Common myeloid progenitor, CD34-positive (primary cell): Measurements from ENCODE around the gene ARF5.

Source experiments
- CTCF ChIA-PET: fragments of 350-600 bp; sonication (Branson Sonifier 250); formaldehyde crosslinking; loops from one replicate; lab custom pipeline; 2021; ENCODE audit warnings: antibody characterized with exemption; lab: Charles Lee
- POLR2A ChIA-PET: fragments of 350-600 bp; sonication (Branson Sonifier 250); formaldehyde crosslinking; loops from one replicate; lab custom pipeline; 2021; ENCODE audit warnings: antibody characterized with exemption; lab: Charles Lee
- DNase-seq, 3 donors: peaks; one replicate each; pipeline versions ENCODE4 v3.0.0 to v3.0.0-alpha.2; 2013
- H3K27ac ChIP-seq, 2 experiments: 1 replicate in 1 of 2; 2 replicates in 1 of 2; pipeline ENCODE4 v1.7.0; 2013; ENCODE audit warnings: inconsistent platforms in 2 of 2, low read length in 2 of 2, mild to moderate bottlenecking in 2 of 2, low read depth in 1 of 2, moderate library complexity in 1 of 2; ENCODE audit not compliant: severe bottlenecking in 2 of 2, insufficient read depth in 1 of 2, poor library complexity in 1 of 2
- H3K27me3 ChIP-seq, 5 experiments: replicated peaks in 2 of 5; 1 replicate in 3 of 5; 2 replicates in 2 of 5; pipeline versions ENCODE4 v1.6.1 to v1.7.0; 2013; ENCODE audit warnings: low read length in 4 of 5, mild to moderate bottlenecking in 2 of 5, moderate library complexity in 2 of 5, inconsistent platforms in 1 of 5; ENCODE audit not compliant: insufficient read depth in 5 of 5, control insufficient read depth in 4 of 5
- H3K36me3 ChIP-seq, 4 experiments: 1 replicate in 2 of 4; 2 replicates in 2 of 4; pipeline versions ENCODE4 v1.6.1 to v1.7.0; 2013; ENCODE audit warnings: low read length in 3 of 4, control low read depth in 1 of 4, mild to moderate bottlenecking in 1 of 4; ENCODE audit not compliant: control insufficient read depth in 4 of 4, insufficient read depth in 4 of 4
- H3K4me1 ChIP-seq, 4 experiments: 1 replicate in 3 of 4; 2 replicates in 1 of 4; pipeline versions ENCODE4 v1.6.1 to v1.7.1; 2013; ENCODE audit warnings: low read length in 3 of 4, mild to moderate bottlenecking in 3 of 4, control low read depth in 1 of 4, inconsistent platforms in 1 of 4, moderate library complexity in 1 of 4; ENCODE audit not compliant: control insufficient read depth in 4 of 4, insufficient read depth in 4 of 4; ENCODE audit errors: control extremely low read depth in 1 of 4
- H3K4me3 ChIP-seq, 7 experiments: 1 replicate in 4 of 7; 2 replicates in 3 of 7; pipeline versions ENCODE4 v1.5.1 to v1.7.0; 2013; ENCODE audit warnings: mild to moderate bottlenecking in 7 of 7, low read length in 6 of 7, moderate library complexity in 6 of 7, inconsistent platforms in 2 of 7, low read depth in 2 of 7, control low read depth in 1 of 7; ENCODE audit not compliant: insufficient read depth in 4 of 7, control insufficient read depth in 1 of 7; ENCODE audit errors: extremely low read depth in 1 of 7
- H3K9me3 ChIP-seq, 5 experiments: 1 replicate in 4 of 5; 2 replicates in 1 of 5; pipeline versions ENCODE4 v1.6.1 to v1.7.1; 2013; ENCODE audit warnings: low read length in 4 of 5, mild to moderate bottlenecking in 2 of 5, inconsistent platforms in 1 of 5, low read depth in 1 of 5, moderate library complexity in 1 of 5; ENCODE audit not compliant: control insufficient read depth in 4 of 5, insufficient read depth in 2 of 5; ENCODE audit errors: control extremely low read depth in 1 of 5
- WGBS: methylation state at CpG from one replicate; pipeline ENCODE4 v1.1.5; 2013; ENCODE audit not compliant: insufficient coverage; 5-methylcytosine and 5-hydroxymethylcytosine counted together

The ARF5 gene

DNA sequence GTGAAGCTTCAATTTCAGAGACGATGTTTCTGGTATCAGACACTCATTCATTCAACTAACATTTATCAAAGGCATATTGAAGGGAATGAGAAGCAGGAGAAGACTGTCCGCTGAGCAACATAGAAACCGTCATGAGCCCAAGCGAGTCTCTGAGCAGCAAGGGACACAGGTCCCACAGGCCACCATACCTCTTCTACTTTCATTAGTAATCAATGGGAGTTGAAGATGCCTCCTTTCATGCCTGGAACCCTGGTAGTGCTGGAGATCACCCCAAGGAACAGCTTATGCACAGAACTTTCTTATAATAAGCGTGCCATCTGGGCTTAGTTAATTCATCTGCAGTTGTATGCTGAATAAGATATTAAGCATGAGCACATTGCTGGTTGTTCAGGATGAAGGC, 28.5 kb downstream of the ARF5 start:
- Histone ChIP-seq H3K9me3 (no peaks in the 10 kb centered on the region), H3K4me3 (no peak overlapping the region), H3K27me3 (peaks cover 5 to 74% (median 32%) of the 10 kb centered on the region in 5 experiments), H3K36me3 (no peaks in the 10 kb centered on the region), H3K4me1 (no peaks in the 10 kb centered on the region), H3K27ac (no peak overlapping the region)
- ChIA-PET POLR2A (no interaction called here), CTCF (interaction anchor here (0.8 kb wide), 1 partner anchor 13 kb away, joined by 3 read pairs; no protein-coding TSS in a partner anchor)
- WGBS: no CpG with 5 or more reads among the region's 5 CpGs
- no peak for DNase-seq

DNA sequence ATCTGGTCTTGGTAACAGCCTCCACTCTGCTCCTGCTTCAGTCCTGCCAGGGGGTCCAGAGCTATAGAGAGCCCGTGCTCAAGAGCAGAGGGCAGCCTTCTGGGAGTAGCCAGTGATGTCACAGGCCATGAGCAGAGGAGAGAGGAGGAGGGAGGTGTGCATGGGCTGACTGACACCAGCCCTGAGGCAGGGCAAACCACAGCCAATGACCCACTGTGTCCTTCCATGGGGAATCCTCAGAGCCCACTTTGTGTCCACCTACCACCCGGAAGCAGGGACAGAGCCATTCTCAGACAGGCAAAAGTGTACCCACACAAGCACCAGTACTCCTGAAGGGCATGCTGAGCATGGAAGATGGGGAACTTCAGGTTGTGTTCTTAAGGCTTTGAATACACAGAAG, 29.8 kb downstream of the ARF5 start, which contains the start of gene PAX4:
Gene PAX4 (minus strand): TSS at position 101 of the 400 bp plus-strand sequence. CDS start 2,214 bp downstream, outside the sequence.
- ChIA-PET CTCF (no interaction called here), POLR2A (no interaction called here)
- no peaks in the 10 kb centered on the region for H3K9me3 ChIP-seq
- DNase-seq: no peak
- no peak within 1 kb of the TSS for H3K27ac ChIP-seq
- H3K36me3 ChIP-seq: no peaks in the 10 kb centered on the region
- no peaks in the 10 kb centered on the region for H3K4me1 ChIP-seq
- 58% methylated on average over 2 of the region's 2 CpGs for WGBS
- no peak within 1 kb of the TSS for H3K4me3 ChIP-seq
- peaks cover 13 to 84% (median 32%) of the 10 kb centered on the region in 5 experiments for H3K27me3 ChIP-seq

DNA sequence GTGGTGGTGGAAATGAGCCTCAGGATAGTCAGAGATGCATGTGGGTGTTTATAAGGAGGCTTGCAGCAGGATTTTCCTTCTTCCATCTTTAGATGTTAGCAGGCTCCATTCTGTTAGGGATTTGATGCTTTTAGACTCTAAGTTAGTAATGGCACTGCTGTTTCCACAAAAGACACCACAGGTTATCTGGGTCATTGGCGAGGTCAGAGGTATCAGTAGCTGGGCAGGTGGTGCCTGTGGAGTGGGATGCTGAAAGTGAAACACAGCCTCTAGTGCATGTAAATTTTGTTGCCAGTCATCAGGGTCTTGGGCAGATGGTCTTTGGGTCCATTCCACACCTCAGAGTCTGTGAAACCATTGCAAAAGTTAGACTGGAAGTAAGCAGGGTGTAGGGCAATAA, 30.6 kb downstream of the ARF5 start:
- H3K27me3 ChIP-seq: peaks cover 17 to 84% (median 29%) of the 10 kb centered on the region in 5 experiments

DNA sequence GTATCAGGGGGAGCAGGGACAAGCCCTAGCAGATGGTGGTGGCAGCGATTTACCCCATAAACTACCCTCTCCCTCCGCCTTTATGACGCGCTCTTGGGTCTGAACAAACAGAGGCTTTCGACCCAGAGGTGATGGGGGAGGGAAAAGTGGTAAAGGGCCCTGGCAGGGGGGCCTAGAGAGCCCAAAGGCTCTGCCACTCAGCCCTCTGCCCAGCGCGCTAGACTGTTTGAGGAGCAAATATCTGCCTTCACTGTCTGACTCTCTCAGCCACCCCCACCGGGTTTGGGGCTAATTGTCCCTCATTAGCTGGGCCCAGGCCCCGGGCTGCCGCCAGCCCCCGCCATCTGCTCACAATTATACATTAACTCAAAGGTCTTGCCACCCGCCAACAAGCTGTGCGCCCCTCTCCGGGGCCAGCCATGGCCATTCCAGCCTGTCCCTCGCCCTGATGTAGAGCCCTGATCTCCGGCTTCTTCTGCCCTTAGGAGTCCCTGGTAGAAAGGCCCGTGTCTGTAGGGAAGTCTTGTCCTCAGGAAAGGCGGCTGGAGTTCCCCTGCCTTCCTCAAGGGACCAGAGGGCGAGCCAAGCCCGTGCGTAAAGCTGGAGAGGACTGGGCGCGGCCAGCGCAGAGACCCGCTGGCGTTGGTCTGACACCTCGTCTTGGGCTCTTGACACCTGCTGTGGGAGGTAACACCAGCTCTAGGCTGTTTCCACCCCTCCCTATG, 31.6 kb downstream of the ARF5 start:
- Histone ChIP-seq H3K27ac (no peak overlapping the region), H3K4me3 (no peak overlapping the region), H3K9me3 (no peaks in the 10 kb centered on the region), H3K4me1 (no peaks in the 10 kb centered on the region), H3K27me3 (peaks cover 17 to 80% (median 29%) of the 10 kb centered on the region in 5 experiments), H3K36me3 (no peaks in the 10 kb centered on the region)
- POLR2A ChIA-PET: no interaction called here
- peak in 1 of 3 donors; percentile 19 for DNase-seq
- 6% methylated on average over 18 of the region's 27 CpGs for WGBS
- CTCF ChIA-PET: no interaction called here

More for the DNA sequence above, 30.6 kb downstream of the ARF5 start:
- Histone ChIP-seq H3K9me3 (no peaks in the 10 kb centered on the region), H3K27ac (no peak overlapping the region), H3K36me3 (no peaks in the 10 kb centered on the region), H3K4me3 (no peak overlapping the region), H3K4me1 (no peaks in the 10 kb centered on the region)
- ChIA-PET CTCF (no interaction called here), POLR2A (no interaction called here)
- DNase-seq: no peak
- WGBS: 100% methylated on average over 1 of the region's 1 CpG

DNA sequence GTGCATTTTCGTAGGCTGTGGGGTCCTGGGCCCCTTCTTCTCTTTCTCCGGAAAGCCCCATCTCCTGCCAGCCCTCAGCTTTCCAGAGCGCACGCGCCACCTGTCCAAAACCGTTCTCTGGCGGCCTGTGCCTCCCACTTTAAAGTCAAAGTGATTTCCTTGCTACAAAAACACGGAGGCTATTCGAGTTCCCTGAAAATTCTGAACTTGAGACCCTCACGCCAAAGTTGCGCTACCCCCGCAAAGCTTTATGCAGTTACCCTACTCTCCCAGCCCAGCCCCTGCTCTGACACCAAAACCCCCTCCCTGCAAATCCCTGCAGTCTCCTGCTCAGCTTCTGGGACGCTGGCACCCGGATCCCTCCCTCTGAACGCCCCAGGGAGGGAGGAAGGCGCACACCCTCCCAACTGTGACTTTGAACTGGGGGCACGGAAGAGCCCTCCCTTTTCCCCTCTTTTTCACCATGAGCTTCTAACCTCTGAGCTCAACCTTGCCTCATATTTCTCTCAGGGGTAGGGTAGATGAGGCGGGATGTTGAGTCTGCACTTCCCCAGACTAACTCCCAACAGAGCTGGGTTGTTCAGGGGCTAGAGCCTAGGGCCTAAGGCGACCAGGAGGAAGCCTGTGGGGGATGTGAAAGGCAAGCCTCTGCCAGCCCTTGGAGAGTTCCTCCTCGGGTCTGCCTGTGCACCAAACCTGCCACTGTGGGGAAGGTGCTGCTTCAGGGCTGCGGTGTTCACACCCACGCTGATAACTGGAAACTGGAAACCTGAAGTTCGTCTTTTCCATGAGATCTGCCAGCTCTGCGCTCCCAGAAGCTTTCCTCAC, 32.4 kb downstream of the ARF5 start:
- ChIA-PET CTCF (no interaction called here), POLR2A (no interaction called here)
- Histone ChIP-seq H3K27me3 (peaks cover 17 to 73% (median 29%) of the 10 kb centered on the region in 5 experiments), H3K27ac (no peak overlapping the region), H3K4me1 (no peaks in the 10 kb centered on the region), H3K4me3 (no peak overlapping the region), H3K36me3 (no peaks in the 10 kb centered on the region), H3K9me3 (no peaks in the 10 kb centered on the region)
- WGBS: 1% methylated on average over 15 of the region's 24 CpGs
- no peak for DNase-seq

DNA sequence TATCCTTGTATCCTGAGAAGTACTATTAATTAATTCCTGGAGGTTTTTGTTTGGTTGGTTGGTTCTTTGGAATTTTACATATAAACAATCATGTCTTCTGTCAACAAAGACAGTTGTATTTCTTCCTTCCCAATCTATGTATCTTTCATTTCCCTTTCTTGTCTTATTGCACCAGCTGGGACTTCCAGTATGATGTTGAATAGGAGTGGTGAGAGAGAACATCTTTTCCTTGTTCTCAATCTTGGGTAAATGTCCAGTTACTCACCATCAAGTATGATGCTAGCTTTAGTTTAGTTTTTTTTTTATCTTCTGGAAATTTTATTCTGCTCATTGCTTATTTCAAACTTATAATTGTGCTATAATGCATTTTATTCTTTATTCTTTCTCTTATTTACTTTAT, 37.1 kb downstream of the ARF5 start:
- Histone ChIP-seq H3K27ac (no peak overlapping the region), H3K27me3 (peaks cover 8 to 30% (median 17%) of the 10 kb centered on the region in 5 experiments), H3K4me3 (no peak overlapping the region), H3K9me3 (no peaks in the 10 kb centered on the region), H3K4me1 (peaks cover 0 to 3% (median 0%) of the 10 kb centered on the region in 4 experiments), H3K36me3 (no peaks in the 10 kb centered on the region)
- POLR2A ChIA-PET: no interaction called here
- DNase-seq: no peak
- CTCF ChIA-PET: interaction anchor here (2.0 kb wide), 1 partner anchor 36 kb away, joined by 6 read pairs; no protein-coding TSS in a partner anchor

DNA sequence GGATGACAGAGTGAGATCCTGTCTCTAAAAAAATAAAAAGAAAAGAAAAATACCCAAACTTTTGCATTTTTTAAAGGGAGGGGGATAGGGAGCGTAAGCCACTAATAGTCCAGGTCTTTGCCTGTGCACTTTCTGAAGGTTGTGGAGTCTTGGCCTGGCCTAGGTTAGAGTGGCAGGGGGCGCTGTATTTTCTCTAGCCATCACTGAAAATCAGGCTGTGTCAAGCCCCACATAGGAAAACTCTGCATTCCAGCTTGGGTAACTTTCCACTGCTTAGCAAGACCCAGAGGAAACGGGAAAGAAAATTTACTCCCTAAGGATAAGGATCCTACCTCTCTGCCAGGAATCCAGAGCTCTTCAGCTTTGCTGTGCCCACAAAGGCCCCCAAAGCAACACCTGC, 40.2 kb downstream of the ARF5 start:
- Histone ChIP-seq H3K27ac (no peak overlapping the region), H3K27me3 (peaks cover 0 to 6% (median 3%) of the 10 kb centered on the region in 5 experiments), H3K36me3 (no peaks in the 10 kb centered on the region), H3K4me3 (no peak overlapping the region), H3K9me3 (no peaks in the 10 kb centered on the region), H3K4me1 (peaks cover 0 to 3% (median 0%) of the 10 kb centered on the region in 4 experiments)
- ChIA-PET POLR2A (no interaction called here), CTCF (interaction anchor here (1.2 to 2.6 kb wide), 4 partner anchors 37 to 181 kb away, joined by 3 to 11 read pairs (median 4); partner anchors contain the start of gene ARF5)
- DNase-seq: no peak
- 78% methylated on average over 2 of the region's 3 CpGs for WGBS
